PC-3 (cell line): ENCODE measurements around the gene CHAMP1. TPM values are rescaled to one million over a fixed set of nuclear protein-coding genes. Genes with fewer than 3 reads are reported as not detected.

Source experiments
- ATAC-seq: fragments of 200-7000 bp; cut with Tn5 transposase; 2 replicates; pipeline ENCODE4 v1.9.1; 2020; ENCODE audit warnings: mild to moderate bottlenecking, moderate library complexity
- BruUV-seq: library from RNA; stranded (reverse); fragments of 400-500 nt; replicated peaks from 2 replicates; lab custom pipeline; 2021; lab: Mats Ljungman, UMichigan
- CTCF ChIA-PET: fragments of 300-600 bp; sonication (Branson Sonifier 250); formaldehyde crosslinking; loops from one replicate; lab custom pipeline; 2022; ENCODE audit warnings: antibody characterized with exemption; lab: Charles Lee
- POLR2A ChIA-PET: fragments of 300-600 bp; sonication (Branson Sonifier 250); formaldehyde crosslinking; loops from one replicate; lab custom pipeline; 2022; ENCODE audit warnings: antibody characterized with exemption; ENCODE audit not compliant: unreplicated experiment; lab: Charles Lee
- DNase-seq: peaks from one replicate; pipeline ENCODE4 v3.0.0-alpha.2; 2015
- H2AFZ ChIP-seq: fragments of 300-600 bp; sonication (generic); 2 replicates; pipeline ENCODE4 v1.6.0; 2016; ENCODE audit warnings: antibody characterized with exemption, low read length
- H3F3A ChIP-seq: fragments of 300-600 bp; sonication (generic); one replicate; pipeline ENCODE4 v1.6.0; 2017; ENCODE audit warnings: antibody characterized with exemption, low read length, control low read depth, mild to moderate bottlenecking; ENCODE audit not compliant: unreplicated experiment
- H3K27ac ChIP-seq: fragments of 300-600 bp; sonication (generic); 2 replicates; pipeline ENCODE4 v1.5.1; 2016; ENCODE audit warnings: mild to moderate bottlenecking, low read length
- H3K27me3 ChIP-seq: fragments of 300-600 bp; sonication (generic); 2 replicates; pipeline ENCODE4 v1.6.1; 2016; ENCODE audit warnings: low read length, mixed read lengths
- H3K36me3 ChIP-seq: fragments of 300-600 bp; sonication (generic); 2 replicates; pipeline ENCODE4 v1.6.1; 2016; ENCODE audit warnings: low read depth, mixed run types, low read length, mixed read lengths
- H3K4me1 ChIP-seq: fragments of 300-600 bp; sonication (generic); 2 replicates; pipeline ENCODE4 v1.5.1; 2016; ENCODE audit warnings: low read length; ENCODE audit not compliant: insufficient read depth
- H3K4me2 ChIP-seq: fragments of 300-600 bp; sonication (generic); 2 replicates; pipeline ENCODE4 v1.6.0; 2016; ENCODE audit warnings: low read length
- H3K4me3 ChIP-seq: fragments of 300-600 bp; sonication (generic); 2 replicates; pipeline ENCODE4 v1.5.1; 2016; ENCODE audit warnings: mild to moderate bottlenecking, low read length, mixed read lengths
- H3K79me2 ChIP-seq: fragments of 300-600 bp; sonication (generic); 2 replicates; pipeline ENCODE4 v1.6.1; 2017; ENCODE audit warnings: low read length, mixed read lengths
- H3K9ac ChIP-seq: fragments of 300-600 bp; sonication (generic); 2 replicates; pipeline ENCODE4 v1.6.0; 2016; ENCODE audit warnings: mild to moderate bottlenecking, low read length
- H3K9me2 ChIP-seq: fragments of 300-600 bp; sonication (generic); replicated peaks from 2 replicates; pipeline ENCODE4 v1.6.1; 2016; ENCODE audit warnings: mixed run types, low read length, mixed read lengths
- H3K9me3 ChIP-seq: fragments of 300-600 bp; sonication (generic); 2 replicates; pipeline ENCODE4 v1.6.1; 2016; ENCODE audit warnings: low read length, mixed read lengths
- H4K20me1 ChIP-seq: fragments of 300-600 bp; sonication (generic); 2 replicates; pipeline ENCODE4 v1.6.1; 2016; ENCODE audit warnings: low read length, mixed read lengths
- CTCF ChIP-seq: fragments of 300-600 bp; sonication (generic); conservative IDR thresholded peaks from 2 replicates; pipeline ENCODE4 v1.5.1; 2017; ENCODE audit warnings: antibody characterized with exemption, low read depth, mild to moderate bottlenecking, low read length
- EZH2 ChIP-seq: fragments of 300-600 bp; sonication (generic); IDR thresholded peaks from one replicate; pipeline ENCODE4 v1.6.1; 2017; ENCODE audit warnings: antibody characterized with exemption, mild to moderate bottlenecking, low read length; ENCODE audit not compliant: unreplicated experiment
- EZH2phosphoT487 ChIP-seq: fragments of 300-600 bp; sonication (generic); IDR thresholded peaks from 2 replicates; pipeline ENCODE4 v1.6.1; 2018; ENCODE audit warnings: mild to moderate bottlenecking, antibody characterized with exemption, low read length, borderline replicate concordance
- intact Hi-C: fragments of 100-400 bp; cut with micrococcal nuclease; formaldehyde crosslinking; loops from 2 replicates; pipeline ENCODE4 v1.9.0; 2023
- total RNA-seq: library from RNA; depleted of rRNA; stranded (reverse); fragments of >200 nt; gene quantifications from 2 replicates; pipeline ENCODE4 v1.2.3, GENCODE V29; 2014

Gene CHAMP1
- total RNA-seq, 1 experiment from 2014 or later, result 8.3 TPM

- H3K9ac ChIP-seq, result no peak overlapping the region
- peaks cover 64% of the 10 kb centered on the region for H3K79me2 ChIP-seq
- no TSS peak for BruUV-seq
- no peak overlapping the region for H2AFZ ChIP-seq
- H3K36me3 ChIP-seq, result peaks cover 29% of the 10 kb centered on the region
- peaks cover 28% of the 10 kb centered on the region for H4K20me1 ChIP-seq
- TF ChIP-seq EZH2 (no peak), EZH2phosphoT487 (no peak), CTCF (no peak)
- CTCF ChIA-PET, result no interaction called here
- intact Hi-C loops, result no loop called here
- H3K4me1 ChIP-seq, result peaks cover 26% of the 10 kb centered on the region; the same call in 1 of the 2 replicates
- no peaks in the 10 kb centered on the region for H3K9me2 ChIP-seq
- H3F3A ChIP-seq, result no peaks in the 10 kb centered on the region
- DNase-seq, result no peak
- POLR2A ChIA-PET, result no interaction called here
- no peaks in the 10 kb centered on the region for H3K27me3 ChIP-seq
- no peaks in the 10 kb centered on the region for H3K9me3 ChIP-seq
- no peak for ATAC-seq
- H3K4me3 ChIP-seq, result no peak overlapping the region
- no peak overlapping the region for H3K4me2 ChIP-seq
- H3K27ac ChIP-seq, result no peak overlapping the region
Measured at GRCh38 chr13:114320065-114320464, 5.8 kb downstream of the CHAMP1 start.

- Histone ChIP-seq H3K27me3 (no peaks in the 10 kb centered on the region), H3K9me3 (no peaks in the 10 kb centered on the region), H3K9ac (no peak overlapping the region), H4K20me1 (peaks cover 28% of the 10 kb centered on the region), H3K27ac (no peak overlapping the region), H3K4me2 (no peak overlapping the region), H3K36me3 (peaks cover 36% of the 10 kb centered on the region), H3K4me3 (no peak overlapping the region), H2AFZ (no peak overlapping the region), H3K4me1 (peaks cover 20% of the 10 kb centered on the region; the same call in 1 of the 2 replicates), H3K79me2 (peaks cover 52% of the 10 kb centered on the region), H3F3A (no peaks in the 10 kb centered on the region), H3K9me2 (no peaks in the 10 kb centered on the region)
- ATAC-seq, result no peak
- POLR2A ChIA-PET, result no interaction called here
- intact Hi-C loops, result no loop called here
- DNase-seq, result no peak
- no TSS peak for BruUV-seq
- TF ChIP-seq CTCF, result no peak
- TF ChIP-seq EZH2phosphoT487, result no peak
- TF ChIP-seq EZH2, result no peak
- CTCF ChIA-PET, result no interaction called here
Measured at GRCh38 chr13:114321256-114321655, 7.0 kb downstream of the CHAMP1 start.

- intact Hi-C loops, result no loop called here
- H3F3A ChIP-seq, result no peaks in the 10 kb centered on the region
- no peaks in the 10 kb centered on the region for H3K27me3 ChIP-seq
- H3K4me3 ChIP-seq, result no peak overlapping the region
- DNase-seq (no peak), ATAC-seq (no peak)
- no peaks in the 10 kb centered on the region for H3K9me3 ChIP-seq
- peaks cover 32% of the 10 kb centered on the region for H3K79me2 ChIP-seq
- no peak overlapping the region for H2AFZ ChIP-seq
- peaks cover 28% of the 10 kb centered on the region for H4K20me1 ChIP-seq
- no peak overlapping the region for H3K9ac ChIP-seq
- H3K9me2 ChIP-seq, result no peaks in the 10 kb centered on the region
- TF ChIP-seq EZH2 (no peak), EZH2phosphoT487 (no peak), CTCF (no peak)
- H3K36me3 ChIP-seq, result peaks cover 36% of the 10 kb centered on the region
- POLR2A ChIA-PET, result no interaction called here
- H3K4me1 ChIP-seq, result peaks cover 12% of the 10 kb centered on the region; the same call in 1 of the 2 replicates
- CTCF ChIA-PET, result no interaction called here
- H3K27ac ChIP-seq, result no peak overlapping the region
- BruUV-seq, result no TSS peak
- no peak overlapping the region for H3K4me2 ChIP-seq
Measured at GRCh38 chr13:114323349-114323748, 9.0 kb downstream of the CHAMP1 start.
